CD4-positive, alpha-beta T cell treated with Interleukin-4 for 4 hours (primary cell): ENCODE measurements around the gene SRGAP1.
"Not testable (repeated sequence)": the region's sequence is repeated elsewhere in the genome, so short reads cannot be mapped to it uniquely, and the experiment has no call there.

Experiments
- DNase-seq: peaks from one replicate; pipeline ENCODE4 v3.0.0-alpha.2; 2020

The SRGAP1 gene

DNA sequence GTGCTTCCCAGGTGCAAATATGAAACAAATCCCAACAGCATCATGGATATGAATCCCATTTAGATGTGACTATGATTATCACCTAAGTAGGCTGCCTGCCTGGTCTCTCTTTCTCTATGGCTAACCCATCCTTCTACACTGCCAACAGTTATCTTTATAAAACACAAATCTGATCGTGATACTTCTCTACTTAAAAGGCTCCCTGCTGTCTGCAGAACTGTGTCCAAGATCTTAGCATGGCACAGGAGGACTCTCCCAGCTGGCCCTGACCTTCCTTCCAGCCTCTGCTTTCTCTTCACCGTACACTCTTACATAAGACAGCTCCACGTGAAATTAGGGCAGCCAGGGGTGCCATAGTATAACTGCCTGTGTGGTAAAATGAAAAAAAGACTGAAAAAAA is 3.5 kb upstream of the SRGAP1 start:
- DNase-seq = no peak

DNA sequence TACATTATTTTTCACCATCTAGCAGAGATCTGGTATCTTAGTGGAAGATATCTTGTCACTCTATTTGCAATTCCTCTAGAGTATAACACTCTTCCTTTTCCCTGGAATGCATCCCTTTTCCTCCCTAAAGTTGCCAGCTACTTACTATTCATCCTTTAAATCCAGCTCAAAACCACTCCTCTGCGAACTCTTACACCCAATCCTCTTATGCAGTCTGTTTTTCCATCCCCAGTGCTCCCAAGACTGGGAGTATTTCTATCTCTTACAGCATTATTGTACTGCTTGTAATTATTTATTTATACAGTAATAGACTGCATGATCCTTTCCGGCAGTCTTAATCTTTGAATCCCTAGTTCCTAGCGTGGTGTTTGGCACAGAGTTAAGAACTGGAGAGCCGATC is 2.9 kb upstream of the SRGAP1 start:
- DNase-seq = no peak

DNA sequence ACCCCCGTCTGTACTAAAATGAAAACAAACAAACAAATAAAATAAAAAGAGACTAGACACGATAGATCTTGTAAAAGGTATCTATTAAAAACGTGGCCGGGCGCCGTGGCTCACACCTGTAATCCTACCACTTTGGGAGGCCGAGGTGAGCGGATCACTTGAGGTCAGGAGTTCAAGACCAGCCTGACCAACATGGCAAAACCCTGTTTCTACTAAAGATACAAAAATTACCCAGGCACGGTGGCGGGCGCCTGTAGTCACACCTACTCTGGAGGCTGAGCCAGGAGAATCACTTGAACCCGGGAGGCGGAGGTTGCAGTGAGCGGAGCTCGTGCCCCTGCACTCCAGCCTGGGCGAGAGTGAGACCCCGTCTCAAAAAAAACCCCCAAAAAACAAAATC is 1.8 kb upstream of the SRGAP1 start:
- DNase-seq = not testable (repeated sequence)

DNA sequence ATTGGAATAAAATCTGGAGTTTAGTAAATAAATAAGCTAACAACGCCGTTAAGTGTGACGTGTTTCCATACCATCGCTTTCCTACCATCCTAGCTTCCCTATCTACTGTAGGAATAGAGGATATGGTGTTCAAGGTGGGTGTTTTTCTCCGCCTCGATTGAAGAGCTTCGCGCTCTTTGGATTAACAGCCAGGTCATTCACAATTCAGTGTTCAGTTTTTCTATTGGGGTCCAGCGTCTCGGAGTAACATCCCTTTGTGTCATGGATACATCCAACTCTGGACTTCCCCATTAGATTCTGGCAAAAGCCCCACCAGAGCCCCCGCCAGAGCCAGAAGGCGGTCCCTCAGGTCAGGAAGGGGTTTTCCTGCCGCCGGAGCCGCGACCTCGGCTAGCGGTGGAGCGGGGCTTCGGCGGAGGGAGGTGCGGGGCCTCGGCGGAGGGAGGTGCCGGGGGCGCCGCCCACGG is 1.2 kb upstream of the SRGAP1 start:
- no peak for DNase-seq

DNA sequence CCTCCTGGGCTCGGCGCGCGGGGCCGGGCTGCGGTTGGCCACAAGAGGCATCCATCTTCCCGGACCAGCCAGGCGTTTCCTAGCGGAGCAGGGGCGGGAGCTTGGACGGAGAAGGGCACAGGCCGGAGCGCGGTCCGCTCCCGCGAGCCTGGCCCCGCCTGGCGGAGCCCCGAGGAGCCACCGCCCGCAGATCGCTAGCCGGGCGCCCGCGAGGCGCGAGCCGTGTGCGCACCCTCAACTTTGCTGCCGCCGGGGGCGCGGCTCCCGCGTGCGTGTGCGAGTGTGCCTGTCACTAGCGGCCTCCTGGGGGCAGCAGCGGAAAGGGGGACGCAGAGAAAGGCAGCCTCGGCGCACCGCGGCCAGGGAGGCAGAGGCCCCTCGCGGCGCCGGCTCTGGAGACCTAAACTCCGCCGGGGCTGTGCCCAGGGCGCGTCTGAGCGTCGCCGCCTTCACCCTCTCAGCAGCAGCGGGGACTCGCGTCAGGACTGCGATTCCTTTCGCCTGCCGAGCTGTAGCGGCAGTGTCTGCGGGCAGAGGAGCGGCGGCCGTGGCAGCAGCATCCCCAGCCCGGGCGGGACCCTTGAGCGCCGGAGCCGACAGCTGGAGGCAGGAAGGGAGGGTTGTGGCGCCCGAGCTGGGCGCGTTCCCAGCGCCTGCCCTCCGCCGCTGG is 644 bp upstream of the SRGAP1 start:
- DNase-seq = peak; percentile 73

DNA sequence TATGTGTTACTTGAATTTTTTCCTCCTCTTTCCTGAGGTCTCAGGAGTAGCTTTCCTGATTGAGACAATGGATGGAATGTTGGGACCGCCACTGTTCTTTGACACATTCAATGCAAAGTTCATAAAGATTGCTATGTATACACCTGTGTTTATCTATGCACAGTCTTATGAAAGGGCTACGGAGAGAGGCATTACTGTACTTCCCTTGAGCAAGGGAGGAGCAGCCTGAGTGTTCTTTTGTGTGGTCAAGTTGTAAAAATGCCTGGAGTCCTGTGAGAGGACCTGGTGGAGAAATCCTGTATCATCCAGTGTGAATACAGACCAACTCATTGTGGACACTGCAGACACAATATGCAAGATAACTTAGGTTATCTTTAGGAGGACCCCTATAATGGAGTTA is 1.2 kb downstream of the SRGAP1 start:
- DNase-seq = no peak

DNA sequence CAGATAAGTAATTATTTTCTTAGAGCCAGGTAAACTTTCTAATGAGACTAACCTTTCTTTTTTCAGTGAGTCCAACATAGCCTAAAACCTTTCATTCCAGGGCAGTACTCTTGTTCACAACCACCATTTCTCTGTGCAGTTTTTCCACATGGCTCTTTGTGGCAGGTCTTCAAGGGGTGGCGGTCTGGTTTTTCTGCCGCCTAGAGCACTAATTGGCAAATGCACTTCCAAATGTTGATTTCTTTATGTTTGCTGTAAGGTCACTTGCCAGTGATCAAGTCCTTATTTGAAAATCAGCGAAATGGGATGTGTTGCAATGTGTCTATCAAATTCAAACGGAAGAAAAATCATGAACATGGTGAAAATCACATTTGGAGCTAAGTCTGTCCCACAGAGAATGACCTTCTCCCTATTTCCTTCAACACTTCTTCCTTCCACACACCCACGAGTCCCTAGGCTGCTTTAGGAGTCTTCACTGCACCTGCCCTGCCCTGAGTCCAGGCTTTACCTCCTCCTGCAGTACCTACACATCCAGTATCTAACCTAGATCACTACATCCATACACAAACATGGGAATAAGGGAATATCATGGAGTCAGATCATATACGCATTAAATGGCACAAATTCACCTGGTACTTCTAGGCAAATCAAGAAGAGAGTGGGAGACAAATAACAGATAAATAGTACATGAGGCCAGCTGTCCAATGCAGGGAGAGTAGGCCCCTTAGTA is 1.9 kb downstream of the SRGAP1 start:
- DNase-seq = no peak

DNA sequence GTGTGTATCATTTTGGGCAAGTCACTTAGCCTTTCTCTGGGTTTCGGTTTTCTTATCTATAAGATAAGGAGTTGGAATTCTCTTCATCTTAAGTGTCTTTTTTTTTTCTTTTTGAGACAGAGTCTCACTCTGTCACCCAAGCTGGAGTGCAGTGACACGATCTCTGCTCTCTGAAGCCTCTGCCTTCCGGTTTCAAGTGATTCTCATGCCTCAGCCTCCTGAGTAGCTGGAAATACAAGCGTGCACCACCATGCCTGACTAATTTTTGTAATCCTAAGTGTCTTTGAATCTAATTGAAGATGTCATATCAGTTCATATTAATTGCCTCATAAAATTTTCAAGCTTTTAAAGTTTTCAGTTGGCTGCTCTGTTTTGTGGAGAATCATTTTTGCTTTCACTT is 4.0 kb downstream of the SRGAP1 start:
- DNase-seq = no peak

DNA sequence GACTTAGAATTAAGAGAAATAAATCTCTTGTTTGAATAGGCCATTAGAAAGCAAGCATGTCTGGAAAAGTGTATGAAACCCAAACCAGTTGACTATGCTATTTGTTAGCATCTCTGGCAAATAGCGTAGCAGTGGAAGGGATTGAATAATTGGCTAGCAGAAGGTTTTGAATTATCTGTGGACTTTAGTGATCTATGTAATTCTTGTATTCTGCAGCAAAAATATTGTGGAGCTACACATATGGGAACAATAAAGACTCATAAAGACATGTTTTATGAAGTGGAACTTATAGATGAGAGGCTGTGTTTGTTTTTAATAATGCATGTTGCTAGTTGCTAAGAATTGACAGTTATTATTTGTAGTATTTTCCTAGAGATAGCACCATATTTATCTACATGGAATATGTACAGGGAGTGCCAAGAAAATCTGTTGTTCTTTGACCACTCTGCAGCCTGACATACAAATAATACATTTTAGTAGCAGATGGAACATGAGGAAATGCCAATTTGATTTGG is 4.7 kb downstream of the SRGAP1 start:
- no peak for DNase-seq

DNA sequence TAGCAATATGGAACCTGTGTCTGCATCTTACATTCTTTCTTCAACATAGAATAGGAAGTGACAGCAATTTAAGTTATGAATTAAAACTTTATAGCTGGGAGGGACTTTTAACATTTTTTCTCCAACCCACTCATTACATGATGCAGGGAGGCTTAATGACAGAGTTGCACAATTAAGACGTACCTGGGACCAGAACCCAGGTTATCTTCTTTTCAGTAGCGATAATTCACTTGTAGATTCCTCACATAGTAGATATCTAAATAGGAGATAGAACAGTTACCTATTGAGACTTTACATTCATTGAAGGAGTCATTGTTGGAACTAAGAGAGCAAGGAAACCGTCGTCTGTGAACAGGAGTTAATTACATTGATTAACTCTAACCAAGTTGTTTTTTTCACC is 5.1 kb downstream of the SRGAP1 start:
- no peak for DNase-seq

DNA sequence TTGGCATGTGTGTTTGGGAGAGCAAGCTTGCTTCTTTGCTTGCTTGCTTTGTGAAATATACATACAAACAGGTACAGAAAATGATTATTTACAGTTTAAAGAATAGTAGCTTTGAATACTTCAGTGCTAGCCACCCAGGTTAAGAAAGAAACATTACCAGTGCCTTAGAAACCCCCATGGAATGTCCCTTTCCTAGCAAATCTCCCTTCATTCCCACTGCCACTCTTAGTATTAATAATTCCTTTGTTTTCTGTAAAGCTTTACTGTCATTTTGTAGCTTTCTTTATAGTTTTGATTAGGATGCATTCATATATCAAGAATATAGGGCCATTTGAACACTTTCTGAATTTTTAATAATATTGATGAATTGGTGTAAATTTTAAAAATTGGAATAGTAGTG is 9.5 kb downstream of the SRGAP1 start:
- no peak for DNase-seq

DNA sequence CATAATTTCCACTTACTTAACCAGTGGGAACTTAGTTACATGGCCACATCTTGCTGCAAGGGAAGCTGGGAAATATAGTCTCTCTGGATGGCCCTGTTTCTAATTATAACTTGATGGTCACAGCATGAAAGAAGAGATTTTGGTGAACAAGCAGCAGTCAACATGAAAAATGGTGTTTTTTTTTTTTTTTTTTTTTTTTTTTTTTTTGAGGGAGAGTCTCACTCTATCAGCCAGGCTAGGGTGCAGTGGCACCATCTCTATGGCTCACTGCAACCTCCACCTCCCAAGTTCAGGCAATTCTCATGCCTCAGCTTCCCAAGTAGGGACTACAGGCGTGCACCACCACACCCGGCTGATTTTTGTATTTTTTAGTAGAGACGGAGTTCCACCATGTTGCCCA is 10.8 kb downstream of the SRGAP1 start:
- no peak for DNase-seq

DNA sequence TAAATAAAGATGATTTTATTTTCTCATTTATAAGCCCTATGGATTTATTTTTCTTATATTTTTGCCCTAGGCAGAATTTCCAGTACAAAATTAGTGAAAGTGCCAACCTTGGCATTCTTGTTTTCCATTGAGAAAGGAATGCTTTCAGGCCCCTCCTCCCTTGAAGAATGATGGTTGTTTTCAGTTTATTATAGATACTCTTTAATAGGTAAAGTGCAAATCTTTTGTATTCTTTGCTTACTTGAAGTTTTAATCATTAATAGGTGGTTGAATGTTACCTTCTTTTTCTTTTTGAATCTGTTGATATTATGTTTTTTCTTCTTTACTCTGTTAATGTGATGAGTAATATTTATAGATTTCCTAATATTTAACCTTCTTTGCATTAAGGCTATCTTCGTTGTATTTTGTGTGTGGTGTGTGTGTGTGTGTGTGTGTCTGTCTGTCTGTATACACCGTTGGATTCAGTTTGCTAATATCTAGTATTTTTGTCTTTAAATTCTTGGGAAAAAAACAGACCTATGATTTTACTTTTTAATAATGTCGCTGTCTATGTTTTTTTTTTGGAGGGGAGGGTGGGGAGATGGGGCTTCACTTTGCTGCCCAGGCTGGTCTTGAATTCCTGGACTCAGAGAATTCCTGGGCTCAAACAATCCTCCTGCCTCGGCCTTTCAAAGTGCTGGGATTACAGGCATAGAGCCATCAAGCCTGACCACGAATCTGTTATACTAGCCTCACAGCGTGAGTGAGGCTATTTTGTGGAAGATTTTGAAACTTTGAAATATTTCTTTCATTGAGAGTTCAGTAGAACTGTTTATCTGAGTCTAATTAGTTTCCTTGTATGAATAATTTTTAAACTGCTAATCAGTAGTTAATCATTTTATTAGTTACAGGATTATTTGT is 13.5 kb downstream of the SRGAP1 start:
- no peak for DNase-seq

DNA sequence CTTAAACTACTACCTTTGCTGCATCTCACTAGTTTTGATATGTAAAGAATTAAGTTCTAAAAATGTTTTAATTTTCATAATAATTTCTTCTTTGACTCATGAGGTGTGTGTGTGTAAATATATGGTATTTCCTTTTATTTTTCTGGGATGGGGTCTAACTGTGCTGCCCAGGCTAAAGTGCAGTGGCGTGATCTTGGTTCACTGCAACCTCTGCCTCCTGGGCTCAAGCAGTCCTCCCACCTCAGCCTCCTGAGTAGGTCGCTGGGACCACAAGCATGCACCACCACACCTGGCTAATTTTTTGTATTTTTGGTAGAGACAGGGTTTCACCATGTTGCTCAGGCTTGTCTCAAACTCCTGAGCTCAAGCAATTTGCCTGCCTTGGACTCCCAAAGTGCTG is 15.4 kb downstream of the SRGAP1 start:
- DNase-seq = not testable (repeated sequence)

DNA sequence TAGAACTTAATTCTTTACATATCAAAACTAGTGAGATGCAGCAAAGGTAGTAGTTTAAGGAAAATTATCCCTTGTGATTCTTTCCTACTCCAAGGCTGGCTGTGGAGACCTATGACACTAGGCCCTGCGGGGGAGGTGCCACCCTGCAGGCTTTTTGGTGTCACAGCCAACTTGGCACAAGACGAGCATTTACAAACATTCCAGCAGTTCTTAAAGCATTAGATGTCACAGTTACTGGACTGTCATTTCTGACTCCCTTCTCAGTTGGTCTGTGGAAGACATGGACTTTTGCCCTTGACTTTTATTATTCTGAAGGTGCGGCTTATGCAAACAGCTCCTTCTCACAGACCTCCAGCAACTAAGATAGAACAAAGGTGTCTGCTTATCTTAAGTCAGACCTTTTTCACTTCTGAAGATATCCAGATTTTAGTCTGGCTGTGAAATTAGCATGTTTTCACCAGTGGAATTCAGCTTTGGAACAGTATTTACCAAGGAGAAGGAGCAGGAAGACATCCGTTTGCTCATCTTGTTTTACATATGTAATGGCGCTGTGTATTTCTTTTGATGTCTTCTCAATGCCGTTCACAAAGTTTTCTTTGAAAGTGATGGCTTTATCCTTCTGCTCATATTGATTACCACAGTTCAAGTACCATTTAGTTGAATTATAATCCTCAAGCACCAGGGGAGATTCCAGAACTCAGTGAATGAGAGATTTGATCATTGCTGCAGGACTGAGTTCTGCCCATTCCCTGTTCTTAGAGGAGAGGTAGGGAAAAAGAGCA is 17.9 kb downstream of the SRGAP1 start:
- DNase-seq = no peak

DNA sequence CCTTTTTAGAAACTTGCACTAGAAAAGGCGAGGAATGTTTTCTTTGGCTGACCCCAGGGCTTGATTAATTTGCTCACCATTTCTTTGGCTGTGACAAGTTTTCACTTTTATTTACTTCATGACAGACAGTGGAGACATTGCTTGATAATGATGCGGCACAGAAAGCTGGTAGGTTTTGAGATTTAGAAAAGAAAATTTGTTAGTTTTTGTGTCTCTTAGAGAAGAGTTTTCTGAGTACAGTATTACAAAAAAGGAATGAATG is 18.4 kb downstream of the SRGAP1 start:
- no peak for DNase-seq

DNA sequence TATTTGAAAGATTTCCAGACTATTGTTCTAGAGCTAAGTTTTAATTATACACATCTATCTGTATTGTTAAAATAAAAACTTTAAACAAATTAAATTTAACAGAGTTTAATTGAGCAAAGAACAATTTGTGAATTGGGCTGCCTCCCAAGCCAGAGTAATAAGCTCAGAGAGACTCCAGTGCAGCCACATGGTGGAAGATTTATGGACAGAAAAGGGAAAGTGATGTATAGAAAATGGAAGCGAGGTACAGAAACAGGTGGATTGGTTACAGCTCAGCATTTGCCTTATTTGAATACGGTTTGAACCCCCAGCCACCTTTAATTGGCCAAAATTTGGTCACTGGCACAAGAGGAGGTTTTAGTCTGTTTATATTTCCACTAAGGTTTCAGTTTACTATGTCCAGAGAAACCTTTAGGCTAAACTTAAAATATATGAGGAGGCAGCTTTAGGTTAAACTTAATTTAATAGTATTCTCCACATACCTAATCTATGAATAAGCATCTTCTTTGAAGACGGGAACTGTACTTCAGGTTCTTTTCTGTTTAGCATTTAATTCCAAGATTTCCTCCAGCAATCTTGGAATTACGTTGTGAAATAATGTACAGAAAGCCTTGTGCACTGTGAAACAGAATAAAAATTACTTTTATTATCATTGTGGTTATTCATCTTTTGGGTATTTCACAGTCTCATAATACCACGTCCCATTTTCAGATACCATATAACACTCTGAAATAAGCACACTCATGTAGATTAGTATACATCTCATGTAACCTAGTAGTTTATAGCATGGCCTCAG is 19.4 kb downstream of the SRGAP1 start:
- DNase-seq = no peak

DNA sequence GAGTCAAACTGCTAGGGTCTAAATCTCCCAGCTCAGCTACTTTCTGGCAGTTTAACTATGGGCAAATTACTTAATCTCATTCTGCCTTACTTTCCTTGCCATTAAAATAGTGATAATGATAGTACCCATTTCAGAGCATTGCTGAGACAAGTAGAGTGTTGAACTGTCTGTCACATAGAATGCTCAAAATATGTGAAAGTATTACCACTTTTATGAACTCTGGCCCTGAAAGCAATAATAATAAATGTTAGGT is 19.9 kb downstream of the SRGAP1 start:
- DNase-seq = no peak

DNA sequence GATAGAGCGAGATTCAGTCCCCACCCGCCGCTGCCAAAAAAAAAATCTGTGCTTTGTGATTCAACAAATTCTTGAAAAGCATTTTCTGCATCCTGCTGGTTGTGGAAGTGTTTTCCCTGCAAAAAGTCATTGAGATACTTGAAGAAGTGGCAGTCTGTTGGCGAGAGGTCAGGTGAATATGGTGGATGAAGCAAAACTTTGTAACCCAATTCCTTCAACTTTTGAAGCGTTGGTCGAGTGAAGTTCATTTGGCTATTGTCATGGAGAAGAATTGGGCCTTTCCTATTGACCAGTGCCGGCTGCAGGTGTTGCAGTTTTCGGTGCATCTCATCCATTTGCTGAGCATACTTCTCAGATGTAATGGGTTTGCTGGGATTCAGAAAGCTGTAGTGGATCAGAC is 20.9 kb downstream of the SRGAP1 start:
- no peak for DNase-seq

DNA sequence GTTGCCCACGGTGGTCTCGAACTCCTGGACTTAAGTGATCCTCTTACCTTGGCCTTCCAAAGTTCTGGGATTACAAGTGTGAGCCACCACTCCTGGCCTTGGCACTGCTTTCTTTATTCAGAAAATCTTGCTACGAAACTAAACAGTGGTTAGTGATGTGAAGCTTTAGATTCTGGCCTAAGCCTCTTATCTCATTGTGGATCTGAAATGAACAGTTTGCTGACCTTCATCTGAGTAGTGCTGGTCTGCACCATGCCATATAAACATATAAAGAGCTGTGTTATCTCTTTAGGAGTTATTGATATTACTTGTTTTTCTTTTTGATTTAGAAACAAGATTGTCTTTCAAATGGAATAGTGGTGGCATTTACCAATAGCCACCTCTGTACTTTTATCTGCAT is 22.6 kb downstream of the SRGAP1 start:
- DNase-seq = no peak

DNA sequence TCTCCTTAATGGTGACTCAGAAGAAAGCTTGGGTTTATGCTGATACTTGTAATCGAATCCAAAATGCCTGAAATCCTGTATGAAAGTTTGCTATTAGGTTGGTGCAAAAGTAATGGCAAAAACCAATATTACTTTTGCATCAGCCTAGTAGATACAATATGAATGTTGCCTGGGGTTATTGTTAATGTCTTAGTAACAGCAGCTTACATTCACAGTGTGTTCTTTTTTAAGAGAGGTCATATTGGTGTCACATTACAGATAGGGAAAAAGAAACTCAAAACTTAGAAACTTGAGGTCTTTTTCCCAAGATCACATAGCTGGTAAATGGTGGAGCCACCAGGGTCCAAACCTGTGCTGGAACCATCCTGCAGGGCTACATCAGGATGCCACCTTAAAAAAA is 25.2 kb downstream of the SRGAP1 start:
- no peak for DNase-seq

DNA sequence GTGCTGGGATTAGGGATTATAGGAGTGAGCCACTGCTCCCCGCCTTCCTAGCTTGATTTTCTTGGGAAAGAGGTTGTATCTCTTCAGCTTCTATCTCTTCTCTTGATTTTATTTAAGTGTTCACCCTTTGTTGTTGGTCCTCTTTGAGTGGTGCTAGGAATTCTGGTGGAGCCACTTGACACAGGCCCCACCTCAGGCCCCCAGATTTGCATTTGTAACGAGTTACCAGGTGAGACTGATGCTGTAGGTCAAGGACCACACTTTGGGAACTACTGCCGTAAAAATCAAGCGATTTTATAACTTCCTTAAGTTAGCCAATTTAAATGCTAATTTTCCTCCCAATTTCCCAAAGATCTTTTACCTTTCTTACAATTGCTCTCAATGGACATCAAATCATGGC is 26.3 kb downstream of the SRGAP1 start:
- DNase-seq = no peak
